ENCODE measurements around the gene ADAMTS16.

Gene ADAMTS16

DNA sequence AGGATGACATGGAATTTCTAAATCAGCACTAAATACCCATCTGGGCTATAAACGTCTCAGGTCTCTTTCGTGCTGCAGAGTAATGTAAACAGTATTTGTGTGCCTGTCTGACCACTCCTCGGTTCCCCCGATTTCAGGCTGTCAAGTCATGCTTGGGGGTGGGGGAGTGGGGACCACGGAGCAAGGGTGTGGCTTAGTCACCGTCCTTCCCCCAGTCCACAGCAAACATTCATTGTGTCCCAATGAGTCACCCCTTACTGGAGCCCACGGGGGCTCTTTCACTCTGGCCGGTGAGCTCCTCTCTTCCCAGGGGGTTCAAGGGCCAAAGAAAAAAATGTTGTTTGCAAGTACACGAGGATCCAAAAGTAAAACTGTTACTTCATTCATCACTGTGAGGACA is 210.0 kb downstream of the ADAMTS16 start:
- DNase-seq: no peak

DNA sequence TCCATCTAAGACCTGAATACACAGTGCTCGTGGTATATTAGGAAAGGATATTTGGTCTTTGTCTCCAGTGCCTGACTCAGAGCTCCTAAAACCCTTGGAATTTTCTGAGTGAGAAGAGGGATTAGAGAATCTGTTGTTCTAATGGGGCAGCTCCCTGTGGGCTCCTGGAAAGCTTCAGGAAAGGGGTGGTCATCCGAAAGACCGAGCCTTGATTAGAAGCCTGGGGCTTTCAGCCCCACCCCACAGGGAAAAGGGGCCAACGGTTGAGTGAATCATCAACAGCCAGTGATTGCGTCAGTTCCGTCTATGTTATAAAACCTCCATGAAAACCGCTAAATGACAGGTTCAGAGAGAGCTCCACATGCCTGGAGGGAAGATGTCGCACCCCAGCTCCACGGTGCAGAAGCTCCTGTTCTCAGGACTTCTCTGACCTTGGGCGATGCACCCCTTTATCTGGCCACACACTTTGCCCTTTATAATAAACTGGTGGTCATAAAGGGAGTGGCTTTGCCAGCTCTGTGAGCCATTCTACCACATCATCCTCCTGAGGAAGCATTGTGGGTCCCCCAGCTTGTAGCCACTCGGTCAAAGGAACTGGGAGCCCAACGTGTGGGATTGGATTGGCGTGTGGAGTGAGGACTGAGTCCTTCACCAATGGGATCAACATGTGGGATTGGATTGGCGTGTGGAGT is 211.3 kb downstream of the ADAMTS16 start:
- DNase-seq: no peak

DNA sequence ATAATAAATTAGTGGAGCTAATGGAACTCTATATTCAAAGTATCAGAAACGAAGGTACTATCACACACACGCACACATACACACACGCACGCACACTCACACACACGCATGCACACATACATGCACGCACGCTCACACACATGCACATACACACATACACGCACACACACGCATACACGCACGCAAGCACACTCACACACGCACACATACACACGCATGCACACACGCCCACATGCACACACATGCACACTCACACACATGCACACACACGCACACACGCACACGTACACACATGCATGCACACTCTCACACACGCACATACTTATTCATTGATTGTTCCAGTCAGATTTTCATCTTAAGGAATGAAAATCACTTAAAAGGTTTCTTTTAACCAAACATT is 212.5 kb downstream of the ADAMTS16 start:
- no peak for DNase-seq

DNA sequence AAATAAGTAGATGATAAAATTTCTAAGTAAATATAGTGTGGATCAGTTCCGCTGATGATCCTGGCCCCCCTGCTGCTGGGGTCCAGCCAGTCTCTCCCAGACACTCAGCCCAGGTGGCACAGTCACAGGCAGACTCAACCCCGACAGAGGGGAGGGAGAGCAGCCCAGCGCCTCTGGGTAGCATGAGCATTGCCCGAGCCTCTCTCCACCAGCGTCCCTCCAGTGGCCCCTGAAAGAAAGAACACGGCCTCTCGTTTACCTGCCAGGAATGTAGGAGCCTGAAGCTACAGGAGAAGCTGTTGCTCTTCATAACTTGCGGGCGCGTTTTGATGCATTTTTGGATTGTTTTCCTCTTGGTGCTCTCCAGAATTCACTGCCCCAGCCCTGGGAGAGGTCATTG is 213.6 kb downstream of the ADAMTS16 start:
- DNase-seq: no peak

DNA sequence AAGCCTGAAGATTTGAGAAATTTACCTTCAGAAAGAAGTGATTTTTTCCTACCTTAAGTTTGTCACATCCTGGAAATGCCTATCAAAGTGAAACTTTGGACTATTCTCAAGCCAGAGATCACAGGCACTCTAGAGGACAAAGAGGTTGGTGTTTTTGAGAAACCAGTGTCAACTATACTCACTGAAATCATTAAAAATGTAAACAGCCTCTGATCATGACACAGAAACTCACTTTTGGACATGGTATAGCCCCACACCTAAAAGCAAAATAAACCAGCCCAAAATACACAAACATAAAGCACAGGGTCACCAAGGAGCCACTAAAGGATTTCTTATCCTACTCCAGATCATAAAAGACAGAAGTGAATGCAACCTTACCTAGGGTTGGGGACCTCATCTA is 216.6 kb downstream of the ADAMTS16 start:
- no peak for DNase-seq

GRCh38 chr5:5359618-5360017 is 219.5 kb downstream of the ADAMTS16 start:
- no peak for DNase-seq

- no peak for DNase-seq
Measured at GRCh38 chr5:5360363-5360940, 220.3 kb downstream of the ADAMTS16 start.

DNA sequence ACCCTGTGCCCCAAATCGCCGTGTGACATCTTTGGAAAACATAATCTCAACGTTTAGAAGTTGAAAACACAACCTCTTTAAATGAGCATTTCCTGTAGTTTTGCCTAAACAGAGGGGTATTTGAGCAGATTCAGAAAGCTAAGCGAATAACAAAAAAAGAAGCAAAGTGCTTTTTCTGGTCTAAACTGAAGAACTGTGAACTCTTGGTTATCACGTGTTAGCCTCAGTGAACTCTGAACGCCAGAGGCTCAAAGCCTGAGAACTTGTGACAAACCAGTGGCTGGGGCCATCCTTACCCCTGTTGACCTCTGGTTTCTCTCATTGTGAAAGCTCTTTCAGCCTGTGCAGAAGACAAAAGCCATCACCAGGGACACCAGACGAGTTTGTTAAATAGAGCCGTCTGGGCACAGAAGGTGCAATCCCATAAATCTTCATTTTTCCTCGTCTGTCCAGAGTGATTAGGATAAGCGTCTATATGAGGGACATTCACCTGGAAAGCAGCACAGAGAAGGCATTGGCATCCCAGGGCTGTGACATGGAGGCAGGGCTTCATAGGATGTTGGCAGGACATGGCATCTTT is 220.9 kb downstream of the ADAMTS16 start:
- no peak for DNase-seq

DNA sequence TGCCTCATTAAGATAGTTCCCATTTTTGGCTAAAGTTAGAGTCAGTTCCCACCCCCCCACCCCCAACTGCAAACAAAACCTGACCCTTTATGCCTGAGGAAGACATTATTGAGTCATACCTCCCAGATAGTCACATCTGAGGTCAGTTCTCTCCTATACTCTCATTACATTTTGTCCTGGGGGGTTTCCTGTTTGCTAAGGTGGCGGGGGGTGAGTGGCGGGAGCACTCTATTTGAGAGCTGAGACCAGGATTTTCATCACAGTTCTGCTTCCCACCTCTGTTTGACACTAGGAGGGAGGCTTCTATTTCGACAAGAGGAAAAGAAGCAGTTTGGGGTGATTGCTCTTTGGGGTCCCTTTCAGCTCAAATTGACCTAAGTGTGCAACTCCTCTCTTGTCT is 222.9 kb downstream of the ADAMTS16 start:
- DNase-seq: no peak

GRCh38 chr5:5364932-5365331 is 224.8 kb downstream of the ADAMTS16 start:
- DNase-seq: no peak

DNA sequence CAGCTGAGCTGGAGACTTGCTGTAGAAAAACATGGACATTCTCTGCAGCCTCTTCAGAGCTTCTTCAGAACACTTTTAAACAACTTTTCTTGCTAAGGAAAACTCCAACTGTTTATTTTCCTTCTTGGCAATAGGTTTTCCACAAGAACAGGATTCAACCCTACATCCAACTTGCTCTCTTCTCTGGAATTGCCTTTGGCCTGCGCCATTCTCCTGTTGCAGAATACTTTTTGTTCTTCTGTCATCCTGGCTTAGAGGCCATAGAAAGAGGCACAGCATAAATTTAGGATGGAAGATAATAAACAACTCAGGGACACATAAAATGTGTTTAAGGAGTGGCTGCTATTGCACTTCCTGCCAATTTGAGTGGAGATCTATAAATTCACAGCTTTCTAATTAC is 227.6 kb downstream of the ADAMTS16 start:
- DNase-seq: no peak

- DNase-seq: no peak
Measured at GRCh38 chr5:5369051-5369605, 229.0 kb downstream of the ADAMTS16 start.

All from T-helper 1 cell (primary cell).